Ascending aorta (tissue), 2 donors: ENCODE results near the gene EPN3. TPM values are rescaled to one million over a fixed set of nuclear protein-coding genes. Genes with fewer than 3 reads are reported as not detected.

Source experiments
- DNase-seq, 2 donors: peaks; one replicate each; pipeline ENCODE4 v3.0.0-alpha.2; 2019; ENCODE audit warnings: low spot score in 2 of 2
- H3K27ac ChIP-seq, 2 donors: fragments of 200-600 bp; sonication (generic); one replicate each; pipeline ENCODE4 v1.5.1; 2016 to 2017; ENCODE audit warnings: mild to moderate bottlenecking in 1 of 2
- H3K27me3 ChIP-seq: fragments of 200-600 bp; sonication (generic); one replicate; pipeline ENCODE4 v1.5.1; 2017
- H3K36me3 ChIP-seq, 2 donors: fragments of 200-600 bp; sonication (generic); one replicate each; pipeline ENCODE4 v1.5.1; 2016
- H3K4me1 ChIP-seq, 2 donors: fragments of 200-600 bp; sonication (generic); one replicate each; pipeline ENCODE4 v1.5.1; 2016 to 2017; ENCODE audit warnings: mild to moderate bottlenecking in 1 of 2
- H3K4me3 ChIP-seq, 2 donors: fragments of 200-600 bp; sonication (generic); one replicate each; pipeline ENCODE4 v1.5.1; 2016 to 2017; ENCODE audit warnings: mild to moderate bottlenecking in 1 of 2
- H3K9me3 ChIP-seq, 2 donors: fragments of 200-600 bp; sonication (generic); one replicate each; pipeline ENCODE4 v1.5.1; 2016
- CTCF ChIP-seq, 3 experiments: fragments of 200-600 bp in 2 of 3; fragments of 450-650 bp in 1 of 3; sonication (generic) in 2 of 3; IDR thresholded peaks; one replicate each; pipeline ENCODE4 v1.5.1; 2016 to 2019; ENCODE audit warnings: antibody characterized with exemption in 3 of 3, mild to moderate bottlenecking in 1 of 3, moderate library complexity in 1 of 3
- intact Hi-C: fragments of 100-400 bp; cut with DNase I; formaldehyde crosslinking; loops from one replicate; pipeline ENCODE4 v1.15.1; 2023
- total RNA-seq: library from RNA; depleted of rRNA; stranded (reverse); fragments of >200 nt; gene quantifications from one replicate; pipeline ENCODE4 v1.1.0, GENCODE V29; 2016

The EPN3 gene
- total RNA-seq, 1 donor from 2014 or later: 0.85 TPM

DNA sequence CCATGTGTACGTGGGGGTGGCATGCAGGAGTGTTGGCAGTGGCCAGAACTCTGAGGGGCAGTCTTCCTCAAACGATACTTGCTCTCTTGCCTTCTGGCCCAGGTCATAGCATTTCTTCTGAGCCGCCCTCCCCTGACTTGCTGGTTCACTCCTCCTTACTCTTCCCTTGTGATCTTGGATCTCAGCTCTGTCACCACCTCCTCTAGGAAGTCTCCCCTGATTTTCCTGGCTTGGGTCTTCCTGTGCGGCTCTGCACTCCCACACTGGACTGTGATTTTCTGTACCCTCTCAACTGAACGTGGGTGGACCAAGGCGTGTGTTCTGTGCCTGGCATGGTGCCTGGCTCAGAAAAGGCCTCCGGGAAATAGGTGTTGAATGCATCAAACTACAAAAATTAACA lies 2.9 kb downstream of the EPN3 start:
- intact Hi-C loops: no loop called here
- Histone ChIP-seq H3K27me3 (peaks cover 11% of the 10 kb centered on the region), H3K4me1 (peaks cover 0 to 8% of the 10 kb centered on the region in 2 donors), H3K36me3 (no peaks in the 10 kb centered on the region), H3K9me3 (no peaks in the 10 kb centered on the region), H3K27ac (no peak overlapping the region), H3K4me3 (no peak overlapping the region)
- TF ChIP-seq CTCF (IDR thresholded peaks at IDR 0.05): no peak
- DNase-seq: no peak

DNA sequence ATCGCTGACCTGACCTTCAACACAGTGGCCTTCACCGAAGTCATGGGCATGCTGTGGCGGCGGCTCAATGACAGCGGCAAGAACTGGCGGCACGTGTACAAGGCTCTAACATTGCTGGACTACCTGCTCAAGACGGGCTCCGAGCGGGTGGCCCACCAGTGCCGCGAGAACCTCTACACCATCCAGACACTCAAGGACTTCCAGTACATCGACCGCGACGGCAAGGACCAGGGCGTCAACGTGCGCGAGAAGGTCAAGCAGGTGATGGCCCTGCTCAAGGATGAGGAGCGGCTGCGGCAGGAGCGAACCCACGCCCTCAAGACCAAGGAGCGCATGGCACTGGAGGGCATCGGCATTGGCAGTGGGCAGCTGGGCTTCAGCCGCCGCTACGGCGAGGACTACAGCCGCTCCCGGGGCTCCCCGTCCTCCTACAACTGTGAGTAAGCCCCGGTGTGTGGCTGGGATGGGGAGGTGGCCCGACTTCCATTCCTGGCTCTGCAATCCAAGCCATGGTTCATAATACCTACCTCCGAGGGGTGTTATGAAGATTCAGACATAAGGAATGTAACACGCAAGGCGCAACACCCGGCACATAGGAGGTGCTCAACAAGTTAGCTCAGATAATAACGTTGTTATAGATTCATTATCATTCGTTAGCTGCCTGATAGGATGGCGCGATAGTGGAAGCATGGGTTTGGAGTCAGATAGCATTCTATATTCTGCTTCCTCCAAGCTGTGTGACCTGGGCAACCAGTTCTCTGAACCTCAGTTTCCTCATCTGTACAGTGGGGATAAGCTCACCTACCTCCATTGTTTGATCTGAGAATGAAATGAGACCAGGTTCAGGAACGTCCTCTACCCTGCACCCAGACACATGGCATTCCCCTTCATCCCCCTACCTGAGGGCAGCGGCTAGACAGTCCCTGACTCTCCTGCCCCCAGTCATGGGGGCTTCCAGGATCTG lies 4.4 kb downstream of the EPN3 start:
- no peaks in the 10 kb centered on the region for H3K9me3 ChIP-seq
- no peak for DNase-seq
- intact Hi-C loops: no loop called here
- H3K4me1 ChIP-seq: peaks cover 0 to 16% of the 10 kb centered on the region in 2 donors
- H3K4me3 ChIP-seq: no peak overlapping the region
- H3K27ac ChIP-seq: no peak overlapping the region
- H3K36me3 ChIP-seq: no peaks in the 10 kb centered on the region
- H3K27me3 ChIP-seq: peaks cover 11% of the 10 kb centered on the region
- TF ChIP-seq CTCF (IDR thresholded peaks at IDR 0.05): no peak

- peaks cover 4% of the 10 kb centered on the region for H3K27me3 ChIP-seq
- H3K9me3 ChIP-seq: no peaks in the 10 kb centered on the region
- H3K4me1 ChIP-seq: peaks cover 3 to 23% of the 10 kb centered on the region in 2 donors
- no peaks in the 10 kb centered on the region for H3K36me3 ChIP-seq
- H3K4me3 ChIP-seq: no peak overlapping the region
- H3K27ac ChIP-seq: no peak overlapping the region
- intact Hi-C loops: no loop called here
- no peak for DNase-seq
- no peak for TF ChIP-seq CTCF (IDR thresholded peaks at IDR 0.05)
Observed at GRCh38 chr17:50537721-50538548, 5.4 kb downstream of the EPN3 start.

DNA sequence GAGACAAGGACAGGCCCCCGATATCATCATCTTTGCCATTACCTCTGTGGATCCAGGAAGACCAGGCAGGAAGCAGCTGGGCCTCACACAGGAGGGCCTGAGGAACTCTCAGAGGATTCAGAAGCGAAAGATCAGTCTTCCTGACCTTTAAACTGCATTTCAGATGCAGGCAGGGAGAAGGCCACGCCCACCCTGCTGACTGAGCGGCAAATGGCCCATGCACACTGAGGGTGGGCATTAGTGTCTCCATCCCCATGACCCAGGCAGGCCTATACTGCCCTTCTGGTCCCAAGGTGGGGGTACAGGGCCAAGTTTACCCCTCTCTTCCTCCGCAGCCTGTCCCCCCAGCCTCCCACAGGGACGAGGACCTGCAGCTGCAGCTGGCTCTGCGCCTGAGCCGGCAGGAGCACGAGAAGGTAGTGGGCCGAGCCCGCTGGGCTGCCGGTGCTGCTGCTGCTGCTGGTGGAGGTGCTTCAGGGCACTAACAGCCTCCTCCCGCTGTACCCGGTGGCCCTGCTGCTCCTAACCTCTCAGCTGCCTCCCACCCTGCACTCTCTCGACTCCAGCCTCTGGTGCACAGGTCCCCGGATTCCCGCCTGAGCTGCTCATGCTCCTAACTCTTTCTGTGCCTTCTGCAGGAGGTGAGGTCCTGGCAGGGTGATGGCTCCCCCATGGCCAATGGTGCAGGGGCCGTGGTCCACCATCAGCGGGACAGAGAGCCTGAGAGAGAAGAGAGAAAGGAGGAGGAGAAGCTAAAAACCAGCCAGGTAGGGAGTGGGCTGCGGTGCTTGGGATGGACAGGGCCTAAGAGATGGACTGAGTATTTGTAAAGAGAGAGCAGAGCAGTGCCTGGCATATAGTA lies 6.2 kb downstream of the EPN3 start:
- Histone ChIP-seq H3K36me3 (no peaks in the 10 kb centered on the region), H3K4me3 (no peak overlapping the region), H3K4me1 (peaks cover 3 to 21% of the 10 kb centered on the region in 2 donors), H3K27me3 (no peaks in the 10 kb centered on the region), H3K9me3 (no peaks in the 10 kb centered on the region), H3K27ac (no peak overlapping the region)
- no peak for TF ChIP-seq CTCF (IDR thresholded peaks at IDR 0.05)
- intact Hi-C loops: no loop called here
- DNase-seq: no peak
